Peyer's patch (tissue), 4 donors: ENCODE measurements around the gene RPGRIP1. TPM values are rescaled to one million over a fixed set of nuclear protein-coding genes. Genes with fewer than 3 reads are reported as not detected.
A peak's percentile ranks its signal among the peaks of the same experiment; 100 is the strongest.

Source experiments
- DNase-seq, 3 donors: peaks; one replicate each; pipeline ENCODE4 v3.0.0-alpha.2; 2017 to 2019
- H3K27ac ChIP-seq, 4 donors: fragments of 200-600 bp; sonication (generic); one replicate each; pipeline ENCODE4 v1.5.1; 2016 to 2019
- H3K27me3 ChIP-seq, 2 donors: fragments of 200-600 bp; sonication (generic); one replicate each; pipeline ENCODE4 v1.5.1; 2019
- H3K36me3 ChIP-seq, 3 donors: fragments of 200-600 bp; sonication (generic); one replicate each; pipeline ENCODE4 v1.5.1; 2016 to 2019
- H3K4me1 ChIP-seq, 4 donors: fragments of 200-600 bp; sonication (generic); one replicate each; pipeline ENCODE4 v1.5.1; 2016 to 2019
- H3K4me3 ChIP-seq, 4 donors: fragments of 200-600 bp; sonication (generic); 1 replicate in 3 of 4; 2 replicates in 1 of 4; pipeline ENCODE4 v1.5.1; 2016 to 2019; ENCODE audit warnings: mild to moderate bottlenecking in 1 of 4
- H3K9me3 ChIP-seq, 4 donors: fragments of 200-600 bp; sonication (generic); one replicate each; pipeline ENCODE4 v1.5.1; 2016 to 2019; ENCODE audit warnings: mild to moderate bottlenecking in 1 of 4
- CTCF ChIP-seq, 6 experiments: fragments of 450-650 bp in 4 of 6; fragments of 200-600 bp in 2 of 6; sonication (generic) in 1 of 6; IDR thresholded peaks; one replicate each; pipeline ENCODE4 v1.5.1; 2017 to 2019; ENCODE audit warnings: antibody characterized with exemption in 6 of 6, mild to moderate bottlenecking in 3 of 6, moderate library complexity in 1 of 6
- POLR2A ChIP-seq, 2 donors: fragments of 450-650 bp; IDR thresholded peaks; one replicate each; pipeline ENCODE4 v1.5.1; 2017; ENCODE audit warnings: antibody characterized with exemption in 2 of 2, mild to moderate bottlenecking in 2 of 2, moderate library complexity in 2 of 2
- total RNA-seq, 4 donors: library from RNA; depleted of rRNA; stranded (reverse); fragments of >200 nt; gene quantifications; one replicate each; pipeline ENCODE4 v1.1.0, GENCODE V29; 2016

Gene RPGRIP1
- total RNA-seq, 4 donors from 2014 or later = 0.40 to 3.3 TPM; not detected in 2

GRCh38 chr14:21261824-21262223 lies 18.1 kb upstream of the RPGRIP1 start:
- Histone ChIP-seq H3K9me3 (no peaks in the 10 kb centered on the region), H3K4me1 (peaks cover 0 to 83% (median 36%) of the 10 kb centered on the region in 4 donors), H3K27me3 (no peaks in the 10 kb centered on the region), H3K4me3 (no peak overlapping the region), H3K27ac (no peak overlapping the region), H3K36me3 (peaks cover 0 to 67% (median 0%) of the 10 kb centered on the region in 3 donors)
- no peak for DNase-seq
- no peak for TF ChIP-seq CTCF (IDR thresholded peaks at IDR 0.05)
- TF ChIP-seq POLR2A (IDR thresholded peaks at IDR 0.05) = no peak

- no peak for DNase-seq
Observed at GRCh38 chr14:21262410-21262809, 17.5 kb upstream of the RPGRIP1 start.

GRCh38 chr14:21263284-21264024 lies 16.4 kb upstream of the RPGRIP1 start:
- Histone ChIP-seq H3K9me3 (no peaks in the 10 kb centered on the region), H3K36me3 (peaks cover 0 to 55% (median 0%) of the 10 kb centered on the region in 3 donors), H3K27ac (peak overlapping the region in 2 of 4 donors; percentile 13 to 18), H3K4me3 (peak overlapping the region in 1 of 4 donors; percentile 6), H3K27me3 (no peaks in the 10 kb centered on the region), H3K4me1 (peaks cover 0 to 69% (median 24%) of the 10 kb centered on the region in 4 donors)
- TF ChIP-seq CTCF (IDR thresholded peaks at IDR 0.05) (no peak), POLR2A (IDR thresholded peaks at IDR 0.05) (no peak)
- DNase-seq = no peak

More at GRCh38 chr14:21262410-21262809, 17.5 kb upstream of the RPGRIP1 start:
- no peak for TF ChIP-seq POLR2A (IDR thresholded peaks at IDR 0.05)
- TF ChIP-seq CTCF (IDR thresholded peaks at IDR 0.05) = no peak
- Histone ChIP-seq H3K4me1 (peaks cover 0 to 79% (median 31%) of the 10 kb centered on the region in 4 donors), H3K27me3 (no peaks in the 10 kb centered on the region), H3K36me3 (peaks cover 0 to 65% (median 0%) of the 10 kb centered on the region in 3 donors), H3K4me3 (no peak overlapping the region), H3K9me3 (no peaks in the 10 kb centered on the region), H3K27ac (no peak overlapping the region)

GRCh38 chr14:21264025-21264801 lies 15.7 kb upstream of the RPGRIP1 start:
- Histone ChIP-seq H3K4me3 (peak overlapping the region in 1 of 4 donors; percentile 6), H3K36me3 (peaks cover 0 to 50% (median 0%) of the 10 kb centered on the region in 3 donors), H3K9me3 (no peaks in the 10 kb centered on the region), H3K4me1 (peaks cover 0 to 62% (median 24%) of the 10 kb centered on the region in 4 donors), H3K27me3 (no peaks in the 10 kb centered on the region), H3K27ac (peak overlapping the region in 2 of 4 donors; percentile 13 to 18)
- no peak for DNase-seq
- TF ChIP-seq CTCF (IDR thresholded peaks at IDR 0.05) (no peak), POLR2A (IDR thresholded peaks at IDR 0.05) (no peak)

- Histone ChIP-seq H3K27ac (peak overlapping the region; percentile 1 to 98 (median 92)), H3K27me3 (no peaks in the 10 kb centered on the region), H3K36me3 (peaks cover 0 to 23% (median 0%) of the 10 kb centered on the region in 3 donors), H3K9me3 (no peaks in the 10 kb centered on the region), H3K4me3 (peak overlapping the region; percentile 66 to 93 (median 86)), H3K4me1 (peaks cover 0 to 44% (median 20%) of the 10 kb centered on the region in 4 donors)
- no peak for DNase-seq
- no peak for TF ChIP-seq POLR2A (IDR thresholded peaks at IDR 0.05)
- no peak for TF ChIP-seq CTCF (IDR thresholded peaks at IDR 0.05)
Observed at GRCh38 chr14:21267431-21267845, 12.4 kb upstream of the RPGRIP1 start.
